HT-29 (cell line): Measurements from ENCODE around the gene P3H2. TPM values are rescaled to one million over a fixed set of nuclear protein-coding genes. Genes with fewer than 3 reads are reported as not detected.

Experiments used
- DNase-seq: peaks from one replicate; pipeline ENCODE4 v3.0.0-alpha.2; 2015; ENCODE audit warnings: low spot score
- total RNA-seq: library from RNA; depleted of rRNA; stranded (reverse); fragments of >200 nt; shearing (Covaris generic); gene quantifications from 2 replicates; pipeline ENCODE4 v1.2.3, GENCODE V29; 2014

P3H2 gene
- total RNA-seq, 1 experiment from 2014 or later = 1.1 TPM

DNA sequence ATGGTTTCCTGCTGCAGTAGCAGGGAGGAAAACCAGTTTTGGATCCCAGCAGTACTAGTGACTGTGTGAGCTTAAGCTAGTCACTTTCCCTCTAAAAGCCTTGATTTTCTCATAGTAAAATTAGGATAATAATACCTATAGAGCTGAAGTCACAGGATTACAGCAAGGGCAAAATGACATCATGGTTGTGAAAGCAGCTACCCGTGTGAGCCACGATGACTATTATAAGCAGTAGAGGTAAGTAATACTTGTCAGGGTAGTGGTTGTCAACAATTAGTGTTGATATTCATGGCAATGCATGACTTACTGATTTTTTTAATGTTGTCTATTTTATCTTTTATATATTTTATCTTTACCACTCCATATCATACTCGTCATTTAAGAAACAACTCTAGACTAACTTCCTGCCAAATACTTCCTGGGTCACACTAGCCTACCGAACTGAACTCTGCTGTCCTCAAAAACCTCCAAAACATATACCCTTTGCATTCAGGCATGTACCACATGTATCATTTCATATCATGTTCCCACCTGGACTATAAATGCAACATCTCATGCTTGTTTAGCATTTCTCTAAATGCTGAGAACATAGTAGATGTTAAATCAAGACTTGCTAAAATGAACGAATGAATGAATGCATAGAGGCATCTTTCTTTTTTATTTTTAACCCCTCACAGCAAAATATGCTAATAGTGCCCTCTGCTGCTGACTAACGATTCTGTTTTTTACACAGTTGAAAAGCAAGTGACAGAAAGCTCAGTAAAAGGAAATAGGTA, 172.6 kb downstream of the P3H2 start:
- DNase-seq = peak; percentile 72

GRCh38 chr3:189947068-189947467, 173.6 kb downstream of the P3H2 start:
- no peak for DNase-seq

GRCh38 chr3:189945935-189946709, 174.6 kb downstream of the P3H2 start:
- no peak for DNase-seq

DNA sequence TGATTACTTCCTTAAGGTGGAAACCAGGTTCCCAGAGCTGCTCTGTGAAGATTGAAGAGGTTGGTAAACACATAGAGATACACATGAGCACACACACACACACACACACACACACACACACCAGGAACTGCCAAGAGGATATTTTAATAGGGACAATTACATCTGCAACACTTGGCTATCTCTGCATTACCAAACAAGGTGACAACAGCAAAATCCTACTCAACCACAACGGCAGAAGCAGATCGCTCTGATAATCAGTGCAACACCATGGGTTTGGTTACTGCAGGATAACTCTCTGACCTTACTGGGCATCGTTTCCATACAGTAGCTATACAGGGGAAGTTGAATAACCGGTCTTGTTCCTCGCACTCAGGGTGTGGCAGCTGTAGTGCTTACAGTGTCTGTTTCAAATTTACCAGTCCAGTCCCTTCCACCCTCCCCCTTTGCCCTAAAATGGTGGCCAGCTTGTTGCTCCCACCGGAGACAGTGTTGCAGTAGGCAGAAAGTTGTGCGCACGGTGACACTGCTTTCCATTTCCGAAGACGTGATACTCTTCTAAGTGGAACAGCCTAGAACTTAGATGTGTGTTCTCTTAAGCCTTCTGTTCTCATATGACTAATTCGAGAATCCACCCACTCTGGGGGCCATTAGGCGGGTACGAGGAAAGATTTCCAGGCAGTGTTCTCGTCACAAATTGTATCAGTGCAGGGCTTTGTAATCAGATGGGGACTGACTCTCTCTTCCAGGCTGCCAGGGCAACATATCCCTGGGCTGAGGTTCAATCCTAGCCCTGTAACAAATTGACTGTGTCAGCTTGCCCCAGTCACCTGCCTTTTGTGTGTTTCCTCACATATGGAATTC, 176.2 kb downstream of the P3H2 start:
- DNase-seq = peak; percentile 91

GRCh38 chr3:189942948-189943347, 177.7 kb downstream of the P3H2 start:
- no peak for DNase-seq

DNA sequence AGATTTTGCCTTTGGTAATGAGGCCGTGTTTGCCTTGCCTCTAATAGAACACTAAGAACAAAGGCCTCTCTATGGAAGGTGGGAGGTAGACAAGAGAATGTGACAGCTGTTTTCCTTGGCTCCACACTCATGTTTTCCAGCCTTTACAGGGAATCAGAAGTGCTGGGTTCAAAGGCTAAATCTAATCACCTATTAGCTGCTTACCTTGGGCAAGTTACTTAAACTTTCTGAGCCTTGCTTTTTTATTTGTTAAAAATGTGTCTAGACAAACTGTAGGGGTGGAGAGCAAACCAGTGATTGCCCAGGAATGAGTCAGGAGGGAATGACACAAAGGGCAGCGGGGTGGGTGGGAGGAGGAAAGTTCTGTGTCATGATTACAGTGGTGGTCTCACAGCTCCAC, 179.0 kb downstream of the P3H2 start:
- peak; percentile 75 for DNase-seq

DNA sequence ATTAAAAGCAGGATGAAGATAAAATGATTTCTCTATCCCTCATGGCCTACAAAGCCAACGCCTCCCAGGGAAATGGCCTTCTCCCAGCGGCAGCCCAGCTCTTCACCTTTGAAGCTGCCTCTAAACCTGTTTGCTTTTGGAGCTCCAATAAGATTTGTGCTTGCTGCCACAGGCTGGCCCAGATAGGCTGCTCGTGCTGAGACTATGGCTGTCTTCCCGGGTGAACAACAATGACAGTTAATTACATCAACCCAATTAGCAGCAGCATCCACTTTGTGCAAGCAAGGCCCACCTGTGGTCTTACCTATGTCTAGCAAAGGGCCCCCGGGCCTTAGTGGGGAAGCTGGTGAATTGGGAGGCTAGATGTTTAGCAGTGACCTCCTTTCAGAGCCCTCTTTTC, 179.6 kb downstream of the P3H2 start:
- DNase-seq = no peak

- peak; percentile 30 for DNase-seq
Measured at GRCh38 chr3:189937302-189938127, 183.2 kb downstream of the P3H2 start.

DNA sequence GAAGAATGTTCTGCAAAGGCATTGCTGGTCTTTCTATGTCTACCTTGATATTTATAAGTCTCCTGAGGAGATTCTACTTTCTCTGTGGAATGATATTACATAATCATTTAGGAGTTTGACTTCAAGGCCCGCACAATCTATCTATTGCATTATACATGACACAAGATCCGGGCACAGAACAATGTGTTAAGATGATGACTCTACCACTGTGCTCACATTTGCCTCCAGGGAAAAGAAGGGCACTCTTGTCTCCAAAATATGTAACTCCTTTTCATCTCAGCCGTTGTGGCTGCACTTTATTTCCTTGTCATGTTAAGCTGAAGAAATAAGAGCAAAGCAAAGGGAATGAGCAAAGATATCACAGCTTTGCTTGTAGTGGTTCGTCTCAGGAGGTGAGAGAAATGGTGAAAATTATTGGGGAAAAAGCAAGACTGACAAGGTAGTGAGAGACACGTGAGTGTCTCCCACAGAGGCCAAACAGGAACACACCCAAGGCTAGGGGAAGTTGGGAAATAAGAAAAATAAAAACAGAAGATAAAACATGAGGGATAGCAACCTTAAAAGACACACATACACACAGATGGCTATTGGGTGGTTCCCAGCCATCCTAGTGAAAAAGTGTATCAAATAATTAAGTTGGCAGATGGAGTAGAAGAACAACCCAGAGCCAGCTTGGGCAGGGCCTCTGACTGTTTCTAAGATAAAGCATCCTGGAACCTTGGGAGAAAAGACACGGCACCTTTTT, 184.3 kb downstream of the P3H2 start:
- DNase-seq = no peak

DNA sequence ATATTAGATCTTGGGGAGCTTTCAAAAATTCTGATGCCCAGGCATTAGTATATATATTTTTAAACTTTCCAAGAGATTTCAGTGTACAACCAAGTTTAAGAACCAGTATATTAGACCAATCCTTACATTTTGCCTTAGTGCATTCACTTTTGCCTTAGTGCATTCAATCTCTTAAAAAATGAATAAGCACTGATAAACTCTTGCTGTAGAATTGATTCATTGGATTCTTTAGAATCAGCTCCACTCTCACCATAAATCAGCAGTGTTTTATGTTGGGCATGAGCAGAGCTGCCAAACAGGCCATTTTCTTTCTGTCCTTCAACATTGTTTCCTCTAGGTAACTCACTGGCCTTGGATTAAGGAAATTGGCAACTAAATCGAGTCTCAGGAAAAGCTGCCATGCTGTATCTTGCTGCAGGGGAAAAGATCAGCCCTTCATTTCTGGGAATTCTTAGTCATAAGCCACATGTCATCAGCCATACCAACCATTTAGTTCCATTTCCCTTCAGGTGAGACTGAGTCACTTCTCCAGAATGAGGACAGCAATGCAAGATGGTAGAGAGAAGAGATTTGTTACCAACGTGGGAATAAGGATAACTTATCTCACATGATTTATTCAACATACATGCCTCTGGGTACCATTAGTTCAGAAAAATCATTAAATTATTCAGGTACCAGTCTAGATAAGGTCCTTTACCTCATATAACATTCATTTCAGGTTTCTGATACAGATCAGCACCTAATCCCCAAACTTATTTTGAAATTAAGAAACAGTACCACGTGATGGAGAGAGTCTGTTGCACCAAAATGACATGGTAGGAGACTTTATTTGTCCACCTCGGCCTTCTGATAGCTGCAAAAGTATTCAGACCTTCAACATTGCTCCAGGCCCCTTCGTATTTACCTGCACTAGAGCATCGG, 192.5 kb downstream of the P3H2 start:
- no peak for DNase-seq

DNA sequence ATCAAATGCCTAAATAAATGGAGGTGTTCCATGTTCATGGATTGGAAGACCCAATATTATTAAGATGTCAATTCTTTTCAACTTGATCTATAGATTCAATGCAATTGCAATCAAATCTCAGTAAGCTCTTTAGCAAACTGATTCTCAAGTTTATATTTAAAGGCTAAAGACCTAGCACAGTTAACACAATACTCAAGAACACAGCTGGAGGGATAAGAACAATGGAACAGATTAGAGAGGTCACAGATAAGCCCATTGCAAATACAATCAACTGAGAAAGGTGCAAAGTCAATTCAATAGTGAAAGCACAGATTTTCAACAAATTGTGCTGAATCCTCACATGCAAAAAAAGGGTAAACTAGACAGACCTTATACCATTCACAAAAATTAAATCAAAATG, 198.9 kb downstream of the P3H2 start:
- DNase-seq = no peak

- no peak for DNase-seq
Measured at GRCh38 chr3:189914799-189915198, 205.9 kb downstream of the P3H2 start.

DNA sequence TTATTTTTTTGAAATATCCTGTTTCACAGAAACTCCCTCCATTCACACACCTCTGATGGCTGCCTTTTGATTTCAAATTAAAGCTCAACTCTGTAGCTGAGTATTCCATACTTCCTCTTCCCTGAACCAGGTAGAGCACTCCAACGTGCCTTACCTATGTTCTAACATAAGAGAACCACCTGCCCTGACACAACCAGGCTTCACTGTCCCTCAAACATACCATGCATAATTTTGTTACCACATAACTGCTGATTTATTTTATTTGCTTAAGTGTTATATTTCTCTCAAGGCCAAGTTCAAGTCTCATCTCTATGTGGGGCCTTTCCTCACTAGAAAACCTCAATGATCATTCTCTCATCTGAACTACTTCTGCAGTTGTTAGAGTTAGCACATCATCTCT, 209.7 kb downstream of the P3H2 start:
- DNase-seq = no peak

GRCh38 chr3:189909573-189909972, 211.1 kb downstream of the P3H2 start:
- no peak for DNase-seq

DNA sequence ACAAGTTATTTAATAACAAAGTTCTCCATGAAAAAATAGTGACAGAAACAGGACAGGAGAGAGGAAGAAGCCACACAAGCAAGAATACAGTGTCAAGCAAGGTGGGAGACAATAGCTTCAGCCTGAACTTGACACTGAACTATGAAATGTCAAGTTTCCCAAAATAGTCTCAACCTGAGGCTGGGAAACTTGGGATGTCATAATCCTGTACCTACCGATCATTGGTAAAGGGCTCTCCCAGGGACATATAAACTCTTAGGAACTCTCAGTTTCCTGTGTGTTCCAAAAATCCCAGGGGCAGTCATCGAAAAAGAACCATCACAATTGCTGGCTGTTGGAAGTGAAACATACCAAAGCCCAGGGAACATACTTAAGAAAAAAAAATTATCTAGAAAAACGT, 211.6 kb downstream of the P3H2 start:
- DNase-seq = no peak

DNA sequence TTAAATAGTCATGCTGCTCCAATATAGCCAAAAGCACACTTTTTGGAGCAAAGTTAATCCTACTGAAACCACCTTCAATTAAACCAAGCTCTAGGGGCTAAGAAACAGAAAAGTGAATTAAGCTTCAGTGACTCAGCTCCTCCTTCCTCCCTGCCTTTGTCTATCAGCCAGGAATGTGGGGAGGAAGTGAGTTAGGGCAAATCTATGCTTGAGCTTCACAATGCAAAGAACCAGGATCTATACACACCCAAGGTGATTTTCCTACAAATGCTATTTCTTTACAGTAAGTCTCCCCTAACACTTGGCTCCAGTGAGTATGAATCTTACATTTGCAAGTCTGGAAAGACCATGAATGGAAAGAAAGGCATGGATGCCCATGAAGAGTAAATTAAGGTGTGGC, 212.1 kb downstream of the P3H2 start:
- DNase-seq = no peak

DNA sequence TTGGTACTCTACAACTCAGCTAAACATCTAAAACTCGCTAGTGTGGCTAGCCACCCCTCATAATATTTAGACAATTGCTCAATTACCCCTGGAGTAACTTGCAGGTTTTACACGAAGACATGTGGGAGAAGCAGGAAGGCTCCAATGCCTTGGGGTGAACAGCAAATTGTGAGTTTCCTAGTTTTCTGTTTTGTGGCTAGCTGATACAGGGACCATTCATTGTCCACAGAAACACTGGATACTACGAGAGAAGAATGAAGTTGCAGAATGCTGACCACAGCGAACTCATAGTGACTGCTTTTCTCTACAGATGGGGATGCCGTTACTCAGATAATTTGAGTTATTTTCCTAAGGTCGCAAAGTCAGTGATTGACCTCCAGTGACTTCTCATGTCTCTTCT, 212.9 kb downstream of the P3H2 start:
- no peak for DNase-seq
